HepG2 (cell line): ENCODE data around the gene SPIRE1. TPM values are rescaled to one million over a fixed set of nuclear protein-coding genes. Genes with fewer than 3 reads are reported as not detected.

Experiments
- ATF7 ChIP-seq, 2 experiments: fragments of 450-650 bp in 1 of 2; sonication (generic) in 1 of 2; formaldehyde crosslinking in 1 of 2; IDR thresholded peaks; 2 replicates each; pipeline versions ENCODE4 v1.4.0 to v1.6.1; 2016 to 2020; ENCODE audit warnings: antibody characterized with exemption in 1 of 2, mild to moderate bottlenecking in 1 of 2, missing genetic modification reagents in 1 of 2
- ATM ChIP-seq: fragments of 450-650 bp; IDR thresholded peaks from 2 replicates; pipeline ENCODE4 v1.7.1; 2017; ENCODE audit warnings: mild to moderate bottlenecking, borderline replicate concordance
- CEBPG ChIP-seq: IDR thresholded peaks from 2 replicates; pipeline ENCODE4 v1.6.1; 2016
- FOXK2 ChIP-seq: fragments of 450-650 bp; IDR thresholded peaks from 2 replicates; pipeline ENCODE4 v1.6.1; 2016
- FOXO4 ChIP-seq: sonication (generic); formaldehyde crosslinking; conservative IDR thresholded peaks from 2 replicates; pipeline ENCODE4 v1.8.1; 2023; ENCODE audit warnings: missing genetic modification reagents
- HOXA7 ChIP-seq: sonication (generic); formaldehyde crosslinking; IDR thresholded peaks from 2 replicates; pipeline ENCODE4 v1.8.1; 2022; ENCODE audit warnings: mild to moderate bottlenecking, missing genetic modification reagents, moderate library complexity
- HOXA9 ChIP-seq: sonication (generic); formaldehyde crosslinking; IDR thresholded peaks from 2 replicates; pipeline ENCODE4 v1.8.1; 2022; ENCODE audit warnings: missing genetic modification reagents, mild to moderate bottlenecking, moderate library complexity, borderline replicate concordance
- IRF2 ChIP-seq: IDR thresholded peaks from 2 replicates; pipeline ENCODE4 v1.6.1; 2018; ENCODE audit warnings: missing genetic modification reagents, missing compliant biosample characterization
- KLF16 ChIP-seq, 2 experiments: sonication (generic) in 1 of 2; formaldehyde crosslinking in 1 of 2; IDR thresholded peaks; 2 replicates each; pipeline versions ENCODE4 v1.6.1 to v1.8.0; 2016 to 2023; ENCODE audit warnings: missing genetic modification reagents in 2 of 2, missing compliant biosample characterization in 1 of 2
- MEIS2 ChIP-seq: sonication (generic); formaldehyde crosslinking; IDR thresholded peaks from 2 replicates; pipeline ENCODE4 v1.9.0; 2021; ENCODE audit warnings: mild to moderate bottlenecking, missing genetic modification reagents
- MTA1 ChIP-seq: sonication (generic); formaldehyde crosslinking; IDR thresholded peaks from 2 replicates; pipeline ENCODE4 v1.4.0; 2020; ENCODE audit warnings: missing genetic modification reagents, mild to moderate bottlenecking, borderline replicate concordance
- NR0B2 ChIP-seq: sonication (generic); formaldehyde crosslinking; IDR thresholded peaks from 2 replicates; pipeline ENCODE4 v1.4.0; 2020; ENCODE audit warnings: mild to moderate bottlenecking, missing genetic modification reagents
- RAD21 ChIP-seq: fragments of 450-650 bp; formaldehyde crosslinking; IDR thresholded peaks from 2 replicates; pipeline ENCODE4 v1.5.0; 2020; ENCODE audit warnings: mild to moderate bottlenecking
- SIX1 ChIP-seq: sonication (generic); formaldehyde crosslinking; IDR thresholded peaks from 2 replicates; pipeline ENCODE4 v1.4.0; 2020; ENCODE audit warnings: missing genetic modification reagents, borderline replicate concordance
- SOX6 ChIP-seq, 2 experiments: fragments of 450-650 bp in 1 of 2; sonication (generic) in 1 of 2; formaldehyde crosslinking in 1 of 2; IDR thresholded peaks; 2 replicates each; pipeline versions ENCODE4 v1.4.0 to v1.6.1; 2017 to 2020; ENCODE audit warnings: antibody characterized with exemption in 1 of 2, mild to moderate bottlenecking in 1 of 2, missing genetic modification reagents in 1 of 2
- SYNCRIP ChIP-seq: fragments of 200-400 bp; formaldehyde crosslinking; IDR thresholded peaks from 2 replicates; pipeline ENCODE4 v1.6.1; 2018; ENCODE audit warnings: mild to moderate bottlenecking, low read depth, low read length; ENCODE audit not compliant: insufficient read depth
- TAF1 ChIP-seq: sonication (generic); formaldehyde crosslinking; IDR thresholded peaks from 2 replicates; pipeline ENCODE4 v1.4.0; 2020; ENCODE audit warnings: missing genetic modification reagents
- TFE3 ChIP-seq: IDR thresholded peaks from 2 replicates; pipeline ENCODE4 v1.6.1; 2016
- YEATS2 ChIP-seq: sonication (generic); formaldehyde crosslinking; IDR thresholded peaks from 2 replicates; pipeline ENCODE4 v1.4.0; 2020; ENCODE audit warnings: missing genetic modification reagents, borderline replicate concordance
- ZBTB21 ChIP-seq: sonication (generic); formaldehyde crosslinking; IDR thresholded peaks from 2 replicates; pipeline ENCODE4 v1.4.0; 2020; ENCODE audit warnings: missing genetic modification reagents
- ZFP36L2 ChIP-seq: sonication (generic); formaldehyde crosslinking; IDR thresholded peaks from 2 replicates; pipeline ENCODE4 v1.4.0; 2020; ENCODE audit warnings: missing genetic modification reagents
- ZFY ChIP-seq: sonication (generic); formaldehyde crosslinking; IDR thresholded peaks from 2 replicates; pipeline ENCODE4 v1.4.0; 2020; ENCODE audit warnings: missing genetic modification reagents
- ZNF143 ChIP-seq: sonication (generic); formaldehyde crosslinking; IDR thresholded peaks from 2 replicates; pipeline ENCODE4 v1.4.0; 2020; ENCODE audit warnings: missing genetic modification reagents
- ZNF232 ChIP-seq: sonication (generic); formaldehyde crosslinking; IDR thresholded peaks from 2 replicates; pipeline ENCODE4 v1.4.0; 2020; ENCODE audit warnings: missing genetic modification reagents, borderline replicate concordance
- ZNF33A ChIP-seq: sonication (generic); formaldehyde crosslinking; IDR thresholded peaks from 2 replicates; pipeline ENCODE4 v1.5.1; 2020; ENCODE audit warnings: missing genetic modification reagents, mild to moderate bottlenecking, moderate library complexity, borderline replicate concordance
- ZNF446 ChIP-seq: sonication (generic); formaldehyde crosslinking; IDR thresholded peaks from 2 replicates; pipeline ENCODE4 v1.5.0; 2020; ENCODE audit warnings: mild to moderate bottlenecking, missing genetic modification reagents
- ZNF451 ChIP-seq: sonication (generic); formaldehyde crosslinking; IDR thresholded peaks from 2 replicates; pipeline ENCODE4 v1.5.0; 2020; ENCODE audit warnings: mild to moderate bottlenecking, missing genetic modification reagents
- ZNF543 ChIP-seq: sonication (generic); formaldehyde crosslinking; IDR thresholded peaks from 2 replicates; pipeline ENCODE4 v1.4.0; 2020; ENCODE audit warnings: mild to moderate bottlenecking, missing genetic modification reagents
- ZNF883 ChIP-seq: sonication (generic); formaldehyde crosslinking; IDR thresholded peaks from 2 replicates; pipeline ENCODE4 v1.5.1; 2020; ENCODE audit warnings: mild to moderate bottlenecking, missing genetic modification reagents; ENCODE audit errors: not compliant biosample characterization
- polyA plus RNA-seq, 8 experiments: library from polyadenylated mRNA; depleted of rRNA in 3 of 8; stranded (reverse) in 7 of 8; unstranded in 1 of 8; fragments of >200 nt; fragmentation: Illumina TruSeq in 4 of 8; extraction: Trizol in 4 of 8; gene quantifications; 2 replicates each; pipeline versions ENCODE4 v1.2.1 to v1.2.3, GENCODE V29; 2011 to 2016; ENCODE audit warnings: low read depth in 4 of 8, missing spikeins in 1 of 8, mixed read lengths in 1 of 8; ENCODE audit not compliant: insufficient read depth in 1 of 8
- total RNA-seq, 5 experiments: library from RNA; depleted of rRNA; stranded (reverse); fragments of >200 nt; fragmentation: Illumina TruSeq; extraction: Trizol; gene quantifications; 2 replicates each; pipeline ENCODE4 v1.2.3, GENCODE V29; 2016; ENCODE audit warnings: low read depth in 1 of 5

Gene SPIRE1
- total and polyA plus RNA-seq, 2 of the 13 experiments (the other 11 are each of a cell fraction or from before 2014, with no cell fraction given) = 9.9 to 21.3 TPM

GRCh38 chr18:12639990-12640880 is 17.7 kb downstream of the SPIRE1 start (continued):
- TF ChIP-seq SOX6 (IDR thresholded peaks at IDR 0.05) = no peak
- TF ChIP-seq SOX6 (CRISPR knock-in tag; IDR thresholded peaks at IDR 0.05) = peak; percentile 34; the same call in 1 of the 2 replicates
- TF ChIP-seq ZFP36L2 (CRISPR knock-in tag) = no peak
- no peak for TF ChIP-seq ZNF143 (CRISPR knock-in tag)
- no peak for TF ChIP-seq NR0B2 (CRISPR knock-in tag)
- TF ChIP-seq IRF2 = 0 out of 2 replicates have a peak, but pooled peaks have one; percentile 40
- no peak for TF ChIP-seq SYNCRIP
- TF ChIP-seq ATF7 (IDR thresholded peaks at IDR 0.05) = no peak
- no peak for TF ChIP-seq ATF7 (CRISPR knock-in tag; IDR thresholded peaks at IDR 0.05)
- TF ChIP-seq CEBPG (CRISPR knock-in tag) = peak; percentile 17; the same call in 1 of the 2 replicates
- no peak for TF ChIP-seq MTA1 (CRISPR knock-in tag)
- TF ChIP-seq ZNF33A = no peak
- peak; percentile 32; the same call in 1 of the 2 replicates for TF ChIP-seq ZFY (CRISPR knock-in tag)
- TF ChIP-seq FOXK2 = no peak
- TF ChIP-seq TFE3 (CRISPR knock-in tag) = peak; percentile 33; the same call in 1 of the 2 replicates
- TF ChIP-seq YEATS2 (CRISPR knock-in tag) = 0 out of 2 replicates have a peak, but pooled peaks have one; percentile 24
- no peak for TF ChIP-seq SIX1 (CRISPR knock-in tag)
- no peak for TF ChIP-seq ZNF446 (CRISPR knock-in tag)
- TF ChIP-seq ZNF451 (CRISPR knock-in tag) = no peak
- no peak for TF ChIP-seq ZNF883 (CRISPR knock-in tag)
- no peak for TF ChIP-seq HOXA9 (CRISPR knock-in tag)
- TF ChIP-seq KLF16 (CRISPR knock-in tag; IDR thresholded peaks at IDR 0.05) = no peak
- TF ChIP-seq ZNF543 = no peak
- TF ChIP-seq FOXO4 (CRISPR knock-in tag) = no peak
- TF ChIP-seq HOXA7 (CRISPR knock-in tag) = no peak
- TF ChIP-seq MEIS2 = no peak
- no peak for TF ChIP-seq RAD21 (CRISPR knock-in tag)
- no peak for TF ChIP-seq TAF1 (CRISPR knock-in tag)
- TF ChIP-seq ZNF232 (CRISPR knock-in tag) = no peak
- no peak for TF ChIP-seq ATM
- no peak for TF ChIP-seq ZBTB21 (CRISPR knock-in tag)
